Neural cell (in vitro differentiated cells): ENCODE data around the gene RNF225. TPM values are rescaled to one million over a fixed set of nuclear protein-coding genes. Genes with fewer than 3 reads are reported as not detected.
"Not testable (repeated sequence)": the region's sequence is repeated elsewhere in the genome, so short reads cannot be mapped to it uniquely, and the experiment has no call there.

ENCODE experiments used
- H2AFZ ChIP-seq: fragments of 200-600, 300-800 bp; sonication (generic), shearing (Covaris generic); 2 replicates; pipeline ENCODE4 v1.6.0; 2014; ENCODE audit warnings: low read depth, mild to moderate bottlenecking, antibody characterized with exemption, low read length, moderate library complexity
- H3F3A ChIP-seq: fragments of 200-600 bp; shearing (Covaris generic); 2 replicates; pipeline ENCODE4 v1.6.1; 2016; ENCODE audit warnings: mild to moderate bottlenecking, moderate library complexity, mixed read lengths, antibody characterized with exemption, low read length; ENCODE audit not compliant: insufficient read depth, poor library complexity, severe bottlenecking
- H3K27ac ChIP-seq: fragments of 200-600, 300-800 bp; sonication (generic), shearing (Covaris generic); 2 replicates; pipeline ENCODE4 v1.5.1; 2014; ENCODE audit warnings: mild to moderate bottlenecking, low read length, moderate library complexity
- H3K27me3 ChIP-seq: fragments of 300-800, 200-600 bp; sonication (generic), shearing (Covaris generic); 2 replicates; pipeline ENCODE4 v1.6.0; 2014; ENCODE audit warnings: mild to moderate bottlenecking, low read depth, low read length, moderate library complexity; ENCODE audit not compliant: insufficient read depth
- H3K36me3 ChIP-seq: fragments of 300-800, 200-600 bp; sonication (generic), shearing (Covaris generic); 2 replicates; pipeline ENCODE4 v1.5.1; 2014; ENCODE audit warnings: mild to moderate bottlenecking, antibody characterized with exemption, low read length, moderate library complexity; ENCODE audit not compliant: insufficient read depth
- H3K4me2 ChIP-seq: fragments of 300-800, 200-600 bp; sonication (generic), shearing (Covaris generic); 2 replicates; pipeline ENCODE4 v1.6.0; 2014; ENCODE audit warnings: mild to moderate bottlenecking, low read length
- H3K4me3 ChIP-seq: fragments of 300-800, 200-600 bp; sonication (generic), shearing (Covaris generic); 2 replicates; pipeline ENCODE4 v1.5.1; 2014; ENCODE audit warnings: mild to moderate bottlenecking, low read length, moderate library complexity
- H3K79me2 ChIP-seq: fragments of 200-600 bp; shearing (Covaris generic); replicated peaks from 2 replicates; pipeline ENCODE4 v1.6.0; 2014; ENCODE audit warnings: mild to moderate bottlenecking, low read length, moderate library complexity; ENCODE audit not compliant: insufficient read depth
- H3K9ac ChIP-seq: fragments of 300-800, 200-600 bp; sonication (generic), shearing (Covaris generic); 2 replicates; pipeline ENCODE4 v1.6.1; 2016; ENCODE audit warnings: mild to moderate bottlenecking, low read length, mixed read lengths
- H3K9me2 ChIP-seq: fragments of 200-600 bp; shearing (Covaris generic); 2 replicates; pipeline ENCODE4 v1.6.1; 2016; ENCODE audit warnings: mild to moderate bottlenecking, low read length, mixed read lengths; ENCODE audit not compliant: insufficient read depth
- H3K9me3 ChIP-seq: fragments of 200-600, 300-800 bp; sonication (generic), shearing (Covaris generic); 2 replicates; pipeline ENCODE4 v1.6.1; 2016; ENCODE audit warnings: mild to moderate bottlenecking, mixed run types, low read length, moderate library complexity, mixed read lengths
- H4K20me1 ChIP-seq: fragments of 200-600 bp; shearing (Covaris generic); 2 replicates; pipeline ENCODE4 v1.6.1; 2016; ENCODE audit warnings: mild to moderate bottlenecking, mixed run types; ENCODE audit not compliant: insufficient read depth
- EP300 ChIP-seq: fragments of 450-650 bp; conservative IDR thresholded peaks from 2 replicates; pipeline ENCODE4 v1.6.1; 2014; ENCODE audit warnings: antibody characterized with exemption, mild to moderate bottlenecking, moderate library complexity; ENCODE audit not compliant: poor library complexity, severe bottlenecking
- EZH2 ChIP-seq: fragments of 200-600, 300-800 bp; shearing (Covaris generic), sonication (generic); IDR thresholded peaks from 2 replicates; pipeline ENCODE4 v1.6.1; 2014; ENCODE audit warnings: antibody characterized with exemption, low read length, borderline replicate concordance, mild to moderate bottlenecking; ENCODE audit not compliant: insufficient read depth, poor library complexity, severe bottlenecking
- MXI1 ChIP-seq: fragments of 450-650 bp; conservative IDR thresholded peaks from 2 replicates; pipeline ENCODE4 v1.6.1; 2014; ENCODE audit warnings: antibody characterized with exemption, mild to moderate bottlenecking; ENCODE audit not compliant: poor library complexity, severe bottlenecking
- POLR2AphosphoS5 ChIP-seq: IDR thresholded peaks from 2 replicates; pipeline ENCODE4 v1.6.1; 2012
- RAD21 ChIP-seq: fragments of 450-650 bp; conservative IDR thresholded peaks from 2 replicates; pipeline ENCODE4 v1.6.1; 2014; ENCODE audit warnings: antibody characterized with exemption, mild to moderate bottlenecking, moderate library complexity
- SMC3 ChIP-seq: fragments of 450-650 bp; conservative IDR thresholded peaks from 2 replicates; pipeline ENCODE4 v1.6.1; 2014; ENCODE audit warnings: antibody characterized with exemption, mild to moderate bottlenecking, moderate library complexity; ENCODE audit not compliant: poor library complexity
- TAF1 ChIP-seq: IDR thresholded peaks from 2 replicates; pipeline ENCODE4 v1.6.1; 2012; ENCODE audit warnings: low read depth
- polyA minus RNA-seq: library from RNA; depleted of rRNA, polyadenylated mRNA; stranded (reverse); fragments of >200 nt; gene quantifications from 2 replicates; pipeline ENCODE4 v1.2.3, GENCODE V29; 2014
- polyA plus RNA-seq: library from polyadenylated mRNA; depleted of rRNA; stranded (reverse); fragments of >200 nt; gene quantifications from 2 replicates; pipeline ENCODE4 v1.2.3, GENCODE V29; 2014
- TF ChIP-seq, protein P1 (sequence below): IDR thresholded peaks from 2 replicates; pipeline ENCODE4 v1.6.1; 2012; ENCODE audit warnings: borderline replicate concordance
- TF ChIP-seq, protein P2 (sequence below): fragments of 450-650 bp; IDR thresholded peaks from 2 replicates; pipeline ENCODE4 v1.5.1; 2014; ENCODE audit warnings: antibody characterized with exemption, mild to moderate bottlenecking, moderate library complexity; ENCODE audit not compliant: poor library complexity, severe bottlenecking

Gene RNF225
- polyA plus RNA-seq = not detected in 2 replicates
- not detected in 2 replicates for polyA minus RNA-seq

DNA sequence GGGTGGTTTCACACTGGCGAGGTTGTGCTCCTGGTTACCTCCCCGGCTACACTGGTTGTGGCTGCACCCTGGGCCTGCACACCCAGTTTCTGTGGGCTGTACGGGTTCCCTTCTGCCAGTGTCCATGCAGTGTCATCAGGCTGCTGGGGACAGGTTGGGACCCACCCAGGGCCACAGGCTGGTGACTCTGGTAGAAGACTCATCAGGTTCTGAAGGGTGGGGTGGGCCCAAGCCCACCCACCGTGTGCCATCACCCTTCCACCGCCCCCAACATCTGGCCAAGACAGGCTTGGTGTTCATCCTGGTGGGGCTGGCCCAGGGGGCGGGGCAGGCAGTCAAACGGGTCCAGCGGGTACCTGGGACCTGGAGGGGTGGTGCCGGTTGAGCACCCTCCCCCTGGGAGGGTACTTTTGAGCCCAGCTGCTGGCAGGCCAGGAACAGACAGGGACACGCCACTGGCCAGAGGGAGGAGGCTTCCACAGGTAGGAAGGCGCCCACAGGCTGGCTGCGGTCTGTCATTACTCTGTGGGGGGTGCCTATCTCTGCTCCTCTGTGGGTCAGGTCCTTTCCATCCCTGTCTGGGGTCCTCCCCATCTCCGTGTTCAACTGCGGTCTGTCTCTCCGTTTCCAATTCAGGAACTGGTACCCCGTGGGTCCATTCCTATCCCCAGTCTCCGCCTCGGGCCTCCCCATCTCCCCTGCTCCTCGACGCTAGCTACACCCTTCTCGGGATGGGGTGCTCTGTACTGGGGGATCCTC lies at the start of gene RNF225:
TSS of gene RNF225 (plus strand) at position 437 of the 759 bp plus-strand sequence. CDS start 434 bp downstream, outside the sequence.
- Histone ChIP-seq H3F3A (no peaks in the 10 kb centered on the region), H3K9ac (no peak within 1 kb of the TSS), H3K9me2 (no peaks in the 10 kb centered on the region), H3K79me2 (peaks cover 2% of the 10 kb centered on the region), H3K27me3 (no peaks in the 10 kb centered on the region), H3K4me2 (no peak within 1 kb of the TSS), H4K20me1 (no peaks in the 10 kb centered on the region), H3K4me3 (no peak within 1 kb of the TSS), H3K36me3 (no peaks in the 10 kb centered on the region), H2AFZ (no peak within 1 kb of the TSS), H3K27ac (no peak within 1 kb of the TSS), H3K9me3 (no peaks in the 10 kb centered on the region)
- TF ChIP-seq SMC3 = no peak
- TF ChIP-seq EZH2 = no peak

DNA sequence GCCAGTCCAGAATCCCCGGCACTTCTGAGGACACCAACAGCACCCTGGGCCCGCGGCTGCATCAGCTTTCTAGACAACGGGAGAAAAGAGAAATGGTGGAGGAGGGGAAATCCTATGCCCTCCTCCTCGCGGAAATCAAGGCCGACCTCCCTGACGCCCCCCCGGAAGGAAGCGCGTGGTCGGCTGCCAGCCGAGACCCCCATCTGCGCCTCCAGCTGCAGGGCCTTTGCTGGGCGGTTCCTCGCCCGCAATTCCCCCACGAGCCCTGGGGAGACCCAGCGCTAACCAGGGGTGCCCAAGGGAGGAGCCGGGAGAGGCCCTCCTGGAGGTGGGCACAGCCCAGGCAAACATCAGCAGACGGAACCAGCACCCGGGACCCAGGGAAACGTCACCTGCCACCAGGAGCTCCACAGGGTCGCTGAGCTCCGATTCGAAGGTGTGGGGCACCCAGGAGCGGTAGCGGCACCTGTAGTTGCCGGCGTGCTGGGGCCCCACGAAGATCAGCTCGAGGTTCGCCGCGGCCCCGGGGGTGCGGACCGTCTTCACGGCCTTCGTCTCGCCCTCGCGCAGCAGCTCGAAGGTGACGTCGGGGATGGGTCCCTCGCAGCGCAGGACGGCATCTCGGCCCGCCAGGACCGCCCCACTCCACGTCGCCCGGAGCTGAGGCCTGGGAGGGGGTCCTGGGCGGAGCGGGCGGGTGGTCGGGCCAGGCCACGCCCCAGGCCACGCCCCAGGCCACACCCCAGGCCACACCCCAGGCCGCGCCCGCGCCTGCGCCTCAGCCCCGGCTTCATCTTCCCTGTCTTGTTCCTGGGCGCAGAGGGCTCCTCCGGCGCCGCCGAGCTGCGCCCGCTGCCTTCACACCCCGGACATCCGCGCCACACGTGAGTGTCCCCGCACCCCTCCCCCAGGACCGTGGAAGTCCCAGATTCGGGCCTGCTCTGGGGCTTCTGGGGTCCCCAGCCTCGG lies 48.2 kb upstream of the RNF225 start:
- Histone ChIP-seq H2AFZ (no peak overlapping the region), H3K79me2 (peaks cover 5% of the 10 kb centered on the region), H3F3A (no peaks in the 10 kb centered on the region), H3K27me3 (no peaks in the 10 kb centered on the region), H3K9ac (peak overlapping the region; percentile 66), H3K36me3 (no peaks in the 10 kb centered on the region), H3K4me2 (peak overlapping the region; percentile 51), H3K27ac (no peak overlapping the region), H4K20me1 (no peaks in the 10 kb centered on the region), H3K4me3 (peak overlapping the region; percentile 72), H3K9me3 (no peaks in the 10 kb centered on the region), H3K9me2 (no peaks in the 10 kb centered on the region)
- TF ChIP-seq, protein P1, sequence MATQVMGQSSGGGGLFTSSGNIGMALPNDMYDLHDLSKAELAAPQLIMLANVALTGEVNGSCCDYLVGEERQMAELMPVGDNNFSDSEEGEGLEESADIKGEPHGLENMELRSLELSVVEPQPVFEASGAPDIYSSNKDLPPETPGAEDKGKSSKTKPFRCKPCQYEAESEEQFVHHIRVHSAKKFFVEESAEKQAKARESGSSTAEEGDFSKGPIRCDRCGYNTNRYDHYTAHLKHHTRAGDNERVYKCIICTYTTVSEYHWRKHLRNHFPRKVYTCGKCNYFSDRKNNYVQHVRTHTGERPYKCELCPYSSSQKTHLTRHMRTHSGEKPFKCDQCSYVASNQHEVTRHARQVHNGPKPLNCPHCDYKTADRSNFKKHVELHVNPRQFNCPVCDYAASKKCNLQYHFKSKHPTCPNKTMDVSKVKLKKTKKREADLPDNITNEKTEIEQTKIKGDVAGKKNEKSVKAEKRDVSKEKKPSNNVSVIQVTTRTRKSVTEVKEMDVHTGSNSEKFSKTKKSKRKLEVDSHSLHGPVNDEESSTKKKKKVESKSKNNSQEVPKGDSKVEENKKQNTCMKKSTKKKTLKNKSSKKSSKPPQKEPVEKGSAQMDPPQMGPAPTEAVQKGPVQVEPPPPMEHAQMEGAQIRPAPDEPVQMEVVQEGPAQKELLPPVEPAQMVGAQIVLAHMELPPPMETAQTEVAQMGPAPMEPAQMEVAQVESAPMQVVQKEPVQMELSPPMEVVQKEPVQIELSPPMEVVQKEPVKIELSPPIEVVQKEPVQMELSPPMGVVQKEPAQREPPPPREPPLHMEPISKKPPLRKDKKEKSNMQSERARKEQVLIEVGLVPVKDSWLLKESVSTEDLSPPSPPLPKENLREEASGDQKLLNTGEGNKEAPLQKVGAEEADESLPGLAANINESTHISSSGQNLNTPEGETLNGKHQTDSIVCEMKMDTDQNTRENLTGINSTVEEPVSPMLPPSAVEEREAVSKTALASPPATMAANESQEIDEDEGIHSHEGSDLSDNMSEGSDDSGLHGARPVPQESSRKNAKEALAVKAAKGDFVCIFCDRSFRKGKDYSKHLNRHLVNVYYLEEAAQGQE = no peak
- TF ChIP-seq EP300 (no peak), EZH2 (no peak), POLR2AphosphoS5 (peak; percentile 52), TAF1 (no peak), SMC3 (peak; percentile 22), RAD21 (peak; percentile 14), MXI1 (peak; percentile 66)
- TF ChIP-seq, protein P2, sequence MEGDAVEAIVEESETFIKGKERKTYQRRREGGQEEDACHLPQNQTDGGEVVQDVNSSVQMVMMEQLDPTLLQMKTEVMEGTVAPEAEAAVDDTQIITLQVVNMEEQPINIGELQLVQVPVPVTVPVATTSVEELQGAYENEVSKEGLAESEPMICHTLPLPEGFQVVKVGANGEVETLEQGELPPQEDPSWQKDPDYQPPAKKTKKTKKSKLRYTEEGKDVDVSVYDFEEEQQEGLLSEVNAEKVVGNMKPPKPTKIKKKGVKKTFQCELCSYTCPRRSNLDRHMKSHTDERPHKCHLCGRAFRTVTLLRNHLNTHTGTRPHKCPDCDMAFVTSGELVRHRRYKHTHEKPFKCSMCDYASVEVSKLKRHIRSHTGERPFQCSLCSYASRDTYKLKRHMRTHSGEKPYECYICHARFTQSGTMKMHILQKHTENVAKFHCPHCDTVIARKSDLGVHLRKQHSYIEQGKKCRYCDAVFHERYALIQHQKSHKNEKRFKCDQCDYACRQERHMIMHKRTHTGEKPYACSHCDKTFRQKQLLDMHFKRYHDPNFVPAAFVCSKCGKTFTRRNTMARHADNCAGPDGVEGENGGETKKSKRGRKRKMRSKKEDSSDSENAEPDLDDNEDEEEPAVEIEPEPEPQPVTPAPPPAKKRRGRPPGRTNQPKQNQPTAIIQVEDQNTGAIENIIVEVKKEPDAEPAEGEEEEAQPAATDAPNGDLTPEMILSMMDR = no peak

DNA sequence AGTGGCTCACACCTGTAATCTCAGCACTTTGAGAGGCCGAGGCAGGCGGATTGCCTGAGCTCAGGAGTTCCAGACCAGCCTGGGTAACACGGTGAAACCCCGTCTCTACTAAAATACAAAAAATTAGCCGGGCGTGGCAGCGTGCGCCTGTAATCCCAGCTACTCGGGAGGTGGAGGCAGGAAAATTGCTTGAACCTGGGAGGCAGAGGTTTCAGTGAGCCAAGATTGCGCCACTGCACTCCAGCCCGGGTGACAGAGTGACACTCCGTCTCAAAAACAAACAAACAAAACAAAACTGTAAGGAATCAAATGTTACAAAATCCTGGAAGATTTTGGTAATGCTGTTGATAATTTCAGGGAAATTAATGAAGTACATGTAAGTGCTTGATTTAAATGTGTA lies 47.4 kb upstream of the RNF225 start:
- H3K4me3 ChIP-seq = peak overlapping the region; percentile 72
- H3K9me2 ChIP-seq, H3K27ac ChIP-seq, H3F3A ChIP-seq, H2AFZ ChIP-seq, H3K27me3 ChIP-seq, H3K36me3 ChIP-seq, H3K79me2 ChIP-seq, H4K20me1 ChIP-seq, H3K9me3 ChIP-seq: not testable (repeated sequence)
- H3K4me2 ChIP-seq = peak overlapping the region; percentile 51
- peak overlapping the region; percentile 66 for H3K9ac ChIP-seq
